IPS-18c (cell line): ENCODE data around the gene FAM98A.

Experiments
- H3K4me3 ChIP-seq: 2 replicates; pipeline ENCODE4 v1.7.0; 2013; ENCODE audit warnings: low read depth, mild to moderate bottlenecking, low read length, moderate library complexity; ENCODE audit not compliant: insufficient read depth
- H3K9me3 ChIP-seq: one replicate; pipeline ENCODE4 v1.6.1; 2013; ENCODE audit warnings: mild to moderate bottlenecking, low read length, moderate library complexity; ENCODE audit not compliant: control insufficient read depth, insufficient read depth

The FAM98A gene

DNA sequence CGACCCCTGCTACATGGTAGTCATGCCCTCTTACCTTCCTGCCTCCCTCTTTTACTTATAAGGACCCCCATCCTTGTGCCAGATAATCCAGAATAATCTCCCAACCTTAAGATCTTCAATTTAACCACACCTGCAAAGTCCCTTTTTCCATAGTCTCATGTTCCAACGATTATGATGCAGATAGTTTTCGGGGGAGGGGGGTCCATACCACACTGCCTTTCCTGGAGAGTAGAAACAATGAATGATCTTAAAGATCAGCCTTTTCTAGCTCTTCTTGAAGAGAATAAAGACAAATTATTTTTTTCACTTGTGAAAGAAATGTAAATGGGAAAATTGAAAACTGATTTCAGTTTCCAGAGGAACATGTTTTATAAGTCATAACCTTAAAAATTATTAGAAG lies 4.3 kb upstream of the FAM98A start:
- H3K9me3 ChIP-seq: no peaks in the 10 kb centered on the region
- no peak overlapping the region for H3K4me3 ChIP-seq

DNA sequence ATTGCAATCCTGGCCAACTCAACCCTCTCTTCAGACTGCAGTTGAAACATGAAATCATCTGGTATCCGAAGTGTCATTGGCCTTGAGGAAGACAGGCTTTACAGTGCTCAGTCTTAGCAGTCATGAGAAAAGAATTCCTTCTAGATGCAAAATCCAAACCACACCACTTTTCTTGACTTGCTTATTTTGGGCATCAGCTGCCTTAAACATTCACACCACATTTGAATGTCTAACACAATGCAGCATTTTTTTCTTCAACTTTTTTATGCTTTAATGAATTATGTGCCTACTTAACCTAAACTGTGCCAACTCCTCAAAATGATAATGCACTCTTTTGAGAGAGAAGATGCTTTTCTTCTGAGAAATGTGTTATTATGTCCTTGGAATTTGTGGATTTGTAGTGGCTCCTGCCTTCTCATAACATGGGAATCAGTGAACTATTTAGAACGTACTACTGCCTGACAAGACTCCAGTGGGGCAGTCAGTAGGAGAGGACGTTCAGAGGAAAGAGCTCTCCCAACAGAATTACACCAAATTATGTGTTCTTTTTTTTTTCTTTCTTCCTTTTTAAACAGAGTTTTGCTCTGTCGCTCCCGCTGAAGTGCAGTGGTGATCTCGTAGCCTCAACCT lies 3.2 kb upstream of the FAM98A start:
- H3K9me3 ChIP-seq: no peaks in the 10 kb centered on the region
- no peak overlapping the region for H3K4me3 ChIP-seq

DNA sequence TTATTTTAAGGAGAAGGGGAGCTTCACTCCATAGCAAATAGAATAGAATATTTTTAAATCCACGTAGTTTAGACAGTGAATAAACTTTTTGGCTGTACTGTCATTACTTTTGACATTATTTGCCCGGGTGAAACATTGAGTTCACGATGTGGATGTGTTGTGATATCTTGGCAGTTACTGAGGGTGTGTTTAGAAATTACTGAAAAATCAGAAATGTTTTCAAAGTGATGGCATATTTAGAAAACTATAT lies 769 bp upstream of the FAM98A start:
- Histone ChIP-seq H3K9me3 (no peaks in the 10 kb centered on the region), H3K4me3 (peak overlapping the region; percentile 75)

DNA sequence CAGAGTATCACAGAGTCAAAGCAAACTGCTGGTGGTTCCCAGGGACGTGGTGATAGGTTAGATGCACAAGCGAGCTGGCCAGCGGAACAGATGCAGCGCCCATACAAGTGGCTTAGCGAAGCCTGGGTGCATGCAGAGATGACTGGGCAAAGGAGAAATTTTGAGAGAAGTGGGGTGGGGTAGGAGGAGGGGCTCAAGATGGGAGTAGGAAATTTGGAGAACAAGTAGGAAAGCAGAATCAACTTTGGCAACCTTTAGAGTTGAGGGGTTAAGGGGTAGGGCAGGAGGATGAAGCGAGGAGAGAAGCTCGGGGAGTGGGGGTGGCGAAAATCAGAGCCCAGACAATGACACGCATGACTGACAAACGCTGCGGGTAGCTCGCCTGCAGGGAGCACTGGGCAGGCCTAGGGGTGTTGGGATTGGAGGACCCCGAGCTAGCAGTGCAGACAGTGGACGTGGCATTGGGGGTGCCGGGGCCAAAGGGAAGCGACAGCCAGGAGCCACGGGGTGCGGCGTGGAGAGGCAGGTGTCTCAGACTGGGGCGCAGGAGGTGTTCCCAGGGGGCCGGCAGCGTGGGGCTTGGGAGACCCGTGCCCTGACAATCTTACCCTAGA lies 431 bp downstream of the FAM98A start:
- Histone ChIP-seq H3K9me3 (no peaks in the 10 kb centered on the region), H3K4me3 (peak overlapping the region; percentile 75)

DNA sequence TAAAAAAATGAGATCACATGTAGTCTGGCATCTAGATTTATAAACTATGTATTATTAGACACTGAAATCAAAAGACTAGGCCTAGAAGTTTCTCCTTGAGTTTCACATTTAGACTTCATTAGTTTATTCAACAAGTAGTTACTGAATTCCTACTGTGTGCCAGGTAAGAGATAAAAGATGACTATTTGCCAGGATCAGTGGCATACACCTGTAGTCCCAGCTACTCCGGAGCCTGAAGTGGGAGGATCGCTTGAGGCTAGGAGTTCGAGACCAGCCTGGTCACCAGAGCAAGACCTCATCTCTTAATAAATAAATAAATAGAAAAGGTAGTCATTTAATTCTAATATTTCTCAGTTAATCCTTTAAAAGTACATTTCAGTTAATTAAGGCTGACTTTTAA lies 2.1 kb downstream of the FAM98A start:
- no peak overlapping the region for H3K4me3 ChIP-seq
- H3K9me3 ChIP-seq: no peaks in the 10 kb centered on the region

DNA sequence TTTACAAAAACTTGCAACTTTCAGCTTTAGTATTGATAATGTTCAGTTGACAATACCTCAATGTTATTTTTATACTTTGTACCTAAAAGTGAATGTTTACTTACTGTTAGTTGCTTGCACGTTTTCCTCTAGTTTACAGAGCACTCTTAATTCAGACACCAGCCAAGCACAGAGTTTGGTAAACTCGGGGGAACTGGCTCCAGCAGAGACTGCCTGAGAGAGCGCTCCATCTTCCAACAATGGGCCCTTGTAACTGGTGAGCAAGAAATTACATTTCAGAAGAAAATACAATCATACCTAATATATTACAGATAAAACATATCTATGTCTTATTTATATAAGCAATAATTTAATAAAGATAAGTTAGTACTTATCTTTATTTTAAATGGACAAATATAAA lies 3.7 kb downstream of the FAM98A start:
- Histone ChIP-seq H3K9me3 (no peaks in the 10 kb centered on the region), H3K4me3 (no peak overlapping the region)

DNA sequence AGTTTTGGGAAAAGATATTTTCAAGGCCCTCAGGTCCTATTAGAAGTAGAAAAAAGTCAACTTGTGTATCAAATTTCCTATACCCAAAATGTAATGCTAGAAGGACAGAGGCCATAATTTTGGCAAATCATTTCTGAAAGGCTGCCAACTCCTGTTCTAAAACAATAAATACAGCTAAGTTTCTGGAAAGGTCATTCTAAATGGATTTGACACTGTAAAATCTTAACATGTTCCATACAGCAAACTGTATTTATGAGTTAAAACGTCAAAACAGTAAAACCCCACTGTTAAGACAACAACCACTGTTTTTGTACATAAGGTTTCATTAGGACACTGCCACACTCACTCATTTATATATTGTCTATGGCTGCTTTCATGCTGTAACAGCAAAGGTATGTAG lies 9.7 kb downstream of the FAM98A start:
- H3K4me3 ChIP-seq: no peak overlapping the region
- H3K9me3 ChIP-seq: no peaks in the 10 kb centered on the region

DNA sequence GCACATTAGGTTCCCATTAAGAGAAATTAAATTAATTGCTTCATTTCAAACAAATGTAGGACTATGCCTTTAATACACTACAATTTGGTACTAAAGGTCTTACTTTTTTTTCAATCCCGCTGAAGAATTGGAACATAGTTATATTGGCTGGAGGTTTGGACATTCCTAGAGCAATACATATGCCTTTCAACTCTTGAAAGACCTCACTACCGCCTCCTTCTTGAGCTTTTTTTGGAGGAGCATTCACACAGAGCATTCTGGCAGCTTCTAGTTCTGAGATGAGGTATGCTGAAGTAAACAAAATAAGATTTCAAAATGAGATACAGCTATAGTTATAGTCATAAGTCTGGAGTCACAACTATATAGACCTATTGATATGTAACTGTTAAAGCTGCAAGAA lies 10.9 kb downstream of the FAM98A start:
- Histone ChIP-seq H3K4me3 (no peak overlapping the region), H3K9me3 (no peaks in the 10 kb centered on the region)

DNA sequence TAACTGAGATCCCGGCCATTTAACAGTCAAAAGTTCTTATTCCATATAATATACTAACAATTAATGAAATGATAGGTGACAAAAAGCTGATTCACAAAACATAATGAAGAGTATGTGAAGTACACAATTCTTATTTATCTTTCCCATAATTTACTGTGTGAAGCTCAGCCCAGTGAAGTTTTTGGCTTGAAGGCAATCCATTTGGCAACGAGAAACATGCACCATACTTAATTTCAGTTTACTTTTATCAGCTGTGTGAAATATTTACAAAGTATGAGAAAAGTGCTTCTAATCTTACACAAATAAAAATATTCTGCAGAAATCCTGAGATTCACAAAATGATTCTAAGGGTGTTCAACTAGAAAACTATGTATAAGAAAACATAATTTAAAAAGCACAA lies 12.3 kb downstream of the FAM98A start:
- no peaks in the 10 kb centered on the region for H3K9me3 ChIP-seq

DNA sequence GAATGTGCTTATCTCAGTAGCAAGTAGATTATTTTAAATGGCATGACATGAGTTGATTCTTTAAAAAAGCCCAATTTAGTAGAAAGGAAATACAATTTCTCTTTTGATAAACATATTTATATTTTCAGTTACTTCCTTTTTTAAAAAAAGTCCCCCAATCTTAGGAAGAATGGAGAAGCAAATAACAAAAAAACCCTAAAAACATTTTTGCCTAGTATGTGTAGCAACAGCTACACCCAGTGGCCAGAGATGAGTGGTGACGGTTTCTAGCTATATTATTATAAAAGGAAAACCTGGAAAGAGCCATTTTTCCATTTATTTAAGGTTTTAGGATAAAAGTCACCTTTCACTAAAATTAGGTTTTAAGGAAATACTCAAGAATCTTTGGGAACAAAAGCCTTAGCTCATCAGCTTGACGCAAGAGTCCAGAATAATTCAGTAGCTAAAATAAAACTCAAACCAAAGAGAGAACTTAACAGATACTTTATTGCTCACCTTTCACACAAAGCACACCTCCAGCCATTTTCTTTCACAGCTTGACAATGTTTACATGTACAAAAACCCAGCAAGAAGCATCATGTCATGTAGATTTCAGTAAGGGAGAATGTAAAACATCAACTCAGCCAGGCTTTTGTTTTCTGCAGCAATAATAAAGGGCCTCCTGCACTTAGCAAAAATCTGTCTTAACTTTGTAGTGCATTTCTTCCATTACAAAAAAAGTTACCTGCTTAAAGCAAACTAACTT lies 15.7 kb downstream of the FAM98A start:
- no peak overlapping the region for H3K4me3 ChIP-seq
- no peaks in the 10 kb centered on the region for H3K9me3 ChIP-seq

More for the DNA sequence above, 12.3 kb downstream of the FAM98A start:
- H3K4me3 ChIP-seq: no peak overlapping the region

DNA sequence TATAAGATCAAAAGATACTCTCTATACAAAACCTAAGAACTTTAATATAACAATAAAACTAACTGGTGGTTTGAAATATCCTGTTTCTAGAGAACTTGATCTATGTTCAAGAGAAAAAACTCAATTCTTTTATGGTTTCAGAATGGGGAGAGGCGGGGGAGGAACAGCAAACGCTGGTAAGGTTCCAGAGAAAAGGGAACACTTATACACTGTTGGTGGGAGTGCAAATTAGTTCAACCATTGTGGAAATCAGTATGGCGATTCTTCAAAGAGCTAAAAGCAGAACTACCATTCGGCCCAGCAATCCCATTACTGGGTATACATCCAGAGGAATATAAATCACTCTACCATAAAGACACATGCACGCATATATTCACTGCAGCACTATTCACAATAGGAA lies 17.2 kb downstream of the FAM98A start:
- no peaks in the 10 kb centered on the region for H3K9me3 ChIP-seq

DNA sequence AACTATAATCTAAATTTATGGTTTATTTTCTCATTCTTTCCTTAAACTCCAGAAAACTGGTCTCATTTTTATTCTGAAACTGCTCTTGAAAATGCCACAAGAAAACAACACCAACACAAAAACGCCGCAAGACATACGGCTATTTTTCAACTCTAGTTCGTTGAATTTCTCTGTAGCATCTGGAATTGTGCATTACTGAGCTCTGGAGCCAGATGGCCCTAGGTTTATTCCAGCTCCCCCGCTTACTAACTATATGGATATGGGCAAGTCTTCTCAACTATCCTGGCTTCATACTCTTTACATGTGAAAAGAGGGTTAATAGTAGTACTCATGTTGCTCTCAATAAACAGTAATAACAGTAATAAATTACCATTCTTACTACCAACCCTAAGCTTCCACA lies 19.9 kb downstream of the FAM98A start:
- no peaks in the 10 kb centered on the region for H3K9me3 ChIP-seq

More for the DNA sequence above, 17.2 kb downstream of the FAM98A start:
- H3K4me3 ChIP-seq: no peak overlapping the region

DNA sequence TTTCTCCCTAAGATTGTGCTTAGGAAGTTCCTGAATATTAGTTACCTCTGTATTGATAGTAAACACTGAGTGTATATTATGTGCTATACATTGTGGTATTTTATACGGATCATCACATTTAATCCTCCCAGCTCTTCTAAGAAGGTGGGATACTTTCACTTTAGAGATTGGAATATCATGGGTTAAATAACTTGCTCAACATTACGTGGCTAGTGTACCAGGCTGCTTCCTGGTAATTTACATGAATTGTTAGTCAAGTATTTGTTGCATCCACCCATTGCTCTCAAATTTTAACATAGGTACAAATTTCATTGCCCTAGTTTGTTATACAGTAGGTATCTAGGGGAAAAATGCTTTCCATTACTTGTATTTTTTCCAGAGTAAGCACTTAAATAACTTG lies 21.4 kb downstream of the FAM98A start:
- no peaks in the 10 kb centered on the region for H3K9me3 ChIP-seq
- H3K4me3 ChIP-seq: no peak overlapping the region

More for the DNA sequence above, 19.9 kb downstream of the FAM98A start:
- H3K4me3 ChIP-seq: no peak overlapping the region

DNA sequence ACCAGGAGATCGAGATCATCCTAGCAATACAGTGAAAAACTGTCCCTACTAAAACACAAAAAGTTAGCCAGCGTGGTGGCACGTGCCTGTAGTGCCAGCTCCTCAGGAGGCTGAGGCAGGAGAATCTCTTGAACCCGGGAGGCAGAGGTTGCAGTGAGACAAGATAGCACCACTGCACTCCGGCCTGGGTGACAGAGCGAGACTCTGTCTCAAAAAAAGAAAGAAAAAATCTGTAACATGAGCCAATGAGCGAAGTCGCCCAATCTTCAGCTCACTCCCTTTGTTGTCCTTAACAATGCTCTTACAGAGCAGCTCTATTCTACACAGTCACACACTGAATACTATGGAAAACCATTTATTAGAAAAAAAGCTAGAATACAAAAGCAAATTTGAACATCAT lies 22.0 kb downstream of the FAM98A start:
- no peaks in the 10 kb centered on the region for H3K9me3 ChIP-seq
- H3K4me3 ChIP-seq: no peak overlapping the region

DNA sequence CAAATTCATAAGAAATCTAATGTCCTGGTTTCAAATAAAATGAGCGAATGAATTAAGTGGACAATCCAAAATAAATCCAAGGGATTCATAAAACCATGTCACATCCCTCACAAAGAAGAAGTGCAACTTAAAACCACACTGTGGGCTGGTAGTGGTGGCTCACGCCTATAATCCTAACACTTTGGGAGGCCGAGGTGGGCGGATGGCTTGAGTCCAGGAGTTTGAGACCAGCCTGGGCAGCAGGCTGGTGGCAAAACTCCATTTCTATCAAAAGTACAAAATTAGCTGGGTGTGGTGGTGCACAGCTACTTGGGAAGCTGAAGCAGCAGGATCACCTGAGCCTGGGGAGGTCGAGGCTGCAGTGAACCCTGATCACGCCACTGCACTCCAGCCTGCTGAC lies 25.4 kb downstream of the FAM98A start:
- Histone ChIP-seq H3K9me3 (no peaks in the 10 kb centered on the region), H3K4me3 (no peak overlapping the region)

DNA sequence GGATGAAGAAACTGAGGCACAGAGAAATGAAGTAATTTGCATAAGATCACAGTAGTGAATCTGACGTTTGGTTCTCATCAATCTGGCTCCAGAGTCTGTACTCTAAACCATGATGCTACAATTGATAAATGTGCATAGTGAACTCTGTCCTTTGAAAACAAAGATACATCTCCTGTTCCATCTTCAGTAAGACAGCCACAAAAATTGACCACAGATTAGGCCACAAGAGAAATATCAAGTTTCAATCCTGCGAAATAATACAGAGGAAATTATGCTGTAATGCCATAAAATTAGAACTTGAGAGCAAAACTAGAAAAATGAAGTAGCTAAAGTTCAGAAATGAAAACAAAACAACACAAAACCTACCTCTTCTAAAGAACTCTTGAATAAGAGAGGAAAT lies 28.4 kb downstream of the FAM98A start:
- Histone ChIP-seq H3K4me3 (no peak overlapping the region), H3K9me3 (no peaks in the 10 kb centered on the region)

DNA sequence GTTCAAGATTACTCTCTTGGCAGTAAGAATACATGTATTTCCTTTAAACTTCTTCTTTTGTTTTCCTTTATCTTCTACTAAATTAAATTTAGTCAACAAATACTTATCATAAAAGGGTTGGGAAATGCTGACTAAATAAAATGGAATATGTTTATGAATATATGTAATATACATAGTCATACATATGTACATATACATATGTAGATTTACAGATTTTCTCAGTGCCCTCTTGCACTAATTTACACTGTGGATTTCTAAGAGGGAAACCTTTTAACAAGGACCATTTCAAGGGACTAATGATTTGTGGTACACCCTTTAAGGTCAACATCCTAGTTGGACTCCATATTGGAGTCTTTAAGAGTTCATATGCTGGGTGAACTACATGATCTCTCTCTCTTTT lies 37.2 kb downstream of the FAM98A start:
- no peaks in the 10 kb centered on the region for H3K9me3 ChIP-seq
- no peak overlapping the region for H3K4me3 ChIP-seq

DNA sequence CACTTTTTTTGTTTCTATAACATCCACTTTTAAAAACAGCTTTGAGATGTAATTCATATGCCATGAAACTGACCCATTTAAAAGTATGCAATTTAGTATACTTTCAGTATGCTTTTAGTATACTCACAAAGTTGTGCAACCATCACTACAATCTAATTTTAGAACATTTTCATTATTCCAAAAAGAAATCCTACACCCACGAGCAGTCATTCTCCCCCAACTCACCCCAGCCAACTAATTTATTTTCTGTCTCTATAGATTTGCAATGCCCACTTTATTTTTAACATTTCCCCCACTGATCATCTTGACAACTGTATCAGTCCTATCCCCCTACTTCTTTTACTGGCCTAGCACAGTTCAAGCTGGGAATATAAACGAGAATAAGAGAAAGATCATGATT lies 39.1 kb downstream of the FAM98A start:
- Histone ChIP-seq H3K4me3 (no peak overlapping the region), H3K9me3 (no peaks in the 10 kb centered on the region)

DNA sequence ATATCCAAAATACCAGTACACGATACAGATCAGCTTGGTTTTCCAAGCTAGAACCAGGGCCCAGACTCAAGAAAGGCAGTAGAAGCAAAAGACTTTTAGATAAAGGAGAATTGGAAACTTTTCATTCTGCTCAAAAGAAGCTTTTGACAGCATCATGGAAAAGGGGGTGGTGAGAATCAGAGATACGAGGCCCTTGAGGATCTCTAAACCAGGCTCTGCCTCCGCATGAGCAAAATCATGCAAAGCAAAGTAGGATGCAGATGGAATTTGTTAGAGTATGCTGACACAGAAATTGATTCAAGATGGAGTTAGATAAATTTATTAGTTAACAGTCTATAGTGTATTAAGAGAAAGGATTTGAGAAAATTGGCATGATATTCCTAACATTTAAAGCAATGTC lies 39.8 kb downstream of the FAM98A start:
- Histone ChIP-seq H3K4me3 (no peak overlapping the region), H3K9me3 (no peaks in the 10 kb centered on the region)
